Middle frontal gyrus (tissue), 1 donor: ENCODE measurements around the gene PDE4D.
"Not testable (repeated sequence)": the region's sequence is repeated elsewhere in the genome, so short reads cannot be mapped to it uniquely, and the experiment has no call there.

Source experiments
- DNase-seq: peaks from one replicate; pipeline ENCODE4 v3.0.0-alpha.2; 2015; ENCODE audit warnings: low spot score; ENCODE audit errors: extremely low spot score

The PDE4D gene

GRCh38 chr5:59340637-59341036 lies 552.9 kb downstream of the PDE4D start:
- no peak for DNase-seq

GRCh38 chr5:59337240-59337639 lies 556.3 kb downstream of the PDE4D start:
- DNase-seq: no peak

- no peak for DNase-seq
These were observed 558.0 kb downstream of the PDE4D start for GRCh38 chr5:59335544-59335943.

GRCh38 chr5:59333416-59333815 lies 560.1 kb downstream of the PDE4D start:
- DNase-seq: no peak

- DNase-seq: no peak
These were observed 561.1 kb downstream of the PDE4D start for GRCh38 chr5:59332236-59332973.

GRCh38 chr5:59330680-59331079 lies 562.8 kb downstream of the PDE4D start:
- no peak for DNase-seq

GRCh38 chr5:59328709-59329296 lies 564.7 kb downstream of the PDE4D start:
- DNase-seq: no peak

- DNase-seq: no peak
These were observed 566.1 kb downstream of the PDE4D start for GRCh38 chr5:59327191-59327980.

GRCh38 chr5:59326596-59326995 lies 566.9 kb downstream of the PDE4D start:
- no peak for DNase-seq

GRCh38 chr5:59325070-59325469 lies 568.5 kb downstream of the PDE4D start:
- no peak for DNase-seq

- DNase-seq: no peak
These were observed 570.6 kb downstream of the PDE4D start for GRCh38 chr5:59322894-59323293.

- DNase-seq: no peak
These were observed 571.5 kb downstream of the PDE4D start for GRCh38 chr5:59322058-59322457.

GRCh38 chr5:59321642-59322041 lies 571.9 kb downstream of the PDE4D start:
- no peak for DNase-seq

GRCh38 chr5:59320420-59320819 lies 573.1 kb downstream of the PDE4D start:
- no peak for DNase-seq

- no peak for DNase-seq
These were observed 574.3 kb downstream of the PDE4D start for GRCh38 chr5:59319250-59319649.

GRCh38 chr5:59317774-59318205 lies 575.7 kb downstream of the PDE4D start:
- DNase-seq: no peak

GRCh38 chr5:59317023-59317773 lies 576.3 kb downstream of the PDE4D start:
- no peak for DNase-seq

GRCh38 chr5:59312223-59312622 lies 581.3 kb downstream of the PDE4D start:
- DNase-seq: no peak

- not testable (repeated sequence) for DNase-seq
These were observed 584.8 kb downstream of the PDE4D start for GRCh38 chr5:59308685-59309084.

GRCh38 chr5:59303289-59303716 lies 590.2 kb downstream of the PDE4D start:
- DNase-seq: not testable (repeated sequence)

- not testable (repeated sequence) for DNase-seq
These were observed 591.0 kb downstream of the PDE4D start for GRCh38 chr5:59302509-59302908.
